ENCODE data around the gene ALDH3B1.
A peak's percentile ranks its signal among the peaks of the same experiment; 100 is the strongest.

The ALDH3B1 gene

GRCh38 chr11:67999201-67999629, 10.9 kb upstream of the ALDH3B1 start:
- no peak for DNase-seq (ENCODE audit: low read depth)
- TF ChIP-seq, protein P1, sequence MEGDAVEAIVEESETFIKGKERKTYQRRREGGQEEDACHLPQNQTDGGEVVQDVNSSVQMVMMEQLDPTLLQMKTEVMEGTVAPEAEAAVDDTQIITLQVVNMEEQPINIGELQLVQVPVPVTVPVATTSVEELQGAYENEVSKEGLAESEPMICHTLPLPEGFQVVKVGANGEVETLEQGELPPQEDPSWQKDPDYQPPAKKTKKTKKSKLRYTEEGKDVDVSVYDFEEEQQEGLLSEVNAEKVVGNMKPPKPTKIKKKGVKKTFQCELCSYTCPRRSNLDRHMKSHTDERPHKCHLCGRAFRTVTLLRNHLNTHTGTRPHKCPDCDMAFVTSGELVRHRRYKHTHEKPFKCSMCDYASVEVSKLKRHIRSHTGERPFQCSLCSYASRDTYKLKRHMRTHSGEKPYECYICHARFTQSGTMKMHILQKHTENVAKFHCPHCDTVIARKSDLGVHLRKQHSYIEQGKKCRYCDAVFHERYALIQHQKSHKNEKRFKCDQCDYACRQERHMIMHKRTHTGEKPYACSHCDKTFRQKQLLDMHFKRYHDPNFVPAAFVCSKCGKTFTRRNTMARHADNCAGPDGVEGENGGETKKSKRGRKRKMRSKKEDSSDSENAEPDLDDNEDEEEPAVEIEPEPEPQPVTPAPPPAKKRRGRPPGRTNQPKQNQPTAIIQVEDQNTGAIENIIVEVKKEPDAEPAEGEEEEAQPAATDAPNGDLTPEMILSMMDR (conservative IDR thresholded peaks at IDR 0.05; ENCODE audit: low read length) = no peak
- H3K4me3 ChIP-seq (ENCODE audit: low read length) = no peak overlapping the region

GRCh38 chr11:67999704-68000103, 10.4 kb upstream of the ALDH3B1 start:
- DNase-seq (ENCODE audit: low read depth) = no peak
- no peak overlapping the region for H3K4me3 ChIP-seq (ENCODE audit: low read length)
- TF ChIP-seq, protein P1 (conservative IDR thresholded peaks at IDR 0.05; ENCODE audit: low read length) = no peak

- no peak for DNase-seq (ENCODE audit: low read depth)
- H3K4me3 ChIP-seq (ENCODE audit: low read length) = peak overlapping the region; percentile 66; the same call in 1 of the 2 replicates
- TF ChIP-seq, protein P1 (conservative IDR thresholded peaks at IDR 0.05; ENCODE audit: low read length) = no peak
Measured at GRCh38 chr11:68002575-68002937, 7.6 kb upstream of the ALDH3B1 start.

- DNase-seq (ENCODE audit: low read depth) = no peak
- TF ChIP-seq, protein P1 (conservative IDR thresholded peaks at IDR 0.05; ENCODE audit: low read length) = no peak
- peak overlapping the region; percentile 66 for H3K4me3 ChIP-seq (ENCODE audit: low read length)
Measured at GRCh38 chr11:68002938-68003845, 6.9 kb upstream of the ALDH3B1 start.

DNA sequence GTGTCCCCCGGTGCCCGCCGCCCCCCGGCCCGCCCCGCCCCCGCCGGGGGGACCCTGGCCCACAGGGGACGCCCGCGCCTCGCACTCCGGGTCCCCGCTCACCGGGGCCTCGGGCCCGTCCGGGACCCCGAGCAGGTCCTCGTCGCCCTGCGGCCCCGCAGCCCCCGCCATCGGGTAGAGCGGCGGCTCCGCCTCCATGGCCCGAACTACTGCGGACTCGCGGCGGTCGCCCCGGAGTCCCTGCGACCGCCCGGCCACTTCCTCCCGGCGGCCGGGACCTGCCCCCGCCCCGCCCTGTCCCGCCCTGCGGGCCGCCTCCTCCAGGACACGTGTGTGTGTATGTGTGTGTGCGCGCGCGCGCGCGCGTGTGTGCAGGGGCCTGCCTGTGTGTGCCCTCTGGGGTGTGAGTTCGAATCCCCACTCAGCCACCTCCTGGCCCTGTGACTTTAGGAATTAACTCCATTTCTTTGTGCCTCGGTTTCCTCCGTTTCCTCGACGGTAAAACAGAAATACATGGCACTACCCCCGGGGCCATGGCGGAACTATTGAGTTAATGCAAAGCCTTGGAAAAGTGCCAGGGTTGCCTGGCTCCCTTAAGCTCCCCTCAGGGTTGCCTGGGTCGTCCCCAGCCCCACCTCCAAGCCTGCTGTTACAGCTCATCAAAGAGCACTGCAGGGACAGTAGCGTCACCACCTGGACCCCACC, 6.1 kb upstream of the ALDH3B1 start, which contains the start of gene UNC93B1:
TSS of gene UNC93B1 (minus strand) at position 252 of the 705 bp plus-strand sequence. CDS start at position 198, 54 bp downstream.
- peak within 1 kb of the TSS; percentile 66 for H3K4me3 ChIP-seq (ENCODE audit: low read length)
- peak; percentile 86 for DNase-seq (ENCODE audit: low read depth)
- TF ChIP-seq, protein P1 (conservative IDR thresholded peaks at IDR 0.05; ENCODE audit: low read length) = no peak

DNA sequence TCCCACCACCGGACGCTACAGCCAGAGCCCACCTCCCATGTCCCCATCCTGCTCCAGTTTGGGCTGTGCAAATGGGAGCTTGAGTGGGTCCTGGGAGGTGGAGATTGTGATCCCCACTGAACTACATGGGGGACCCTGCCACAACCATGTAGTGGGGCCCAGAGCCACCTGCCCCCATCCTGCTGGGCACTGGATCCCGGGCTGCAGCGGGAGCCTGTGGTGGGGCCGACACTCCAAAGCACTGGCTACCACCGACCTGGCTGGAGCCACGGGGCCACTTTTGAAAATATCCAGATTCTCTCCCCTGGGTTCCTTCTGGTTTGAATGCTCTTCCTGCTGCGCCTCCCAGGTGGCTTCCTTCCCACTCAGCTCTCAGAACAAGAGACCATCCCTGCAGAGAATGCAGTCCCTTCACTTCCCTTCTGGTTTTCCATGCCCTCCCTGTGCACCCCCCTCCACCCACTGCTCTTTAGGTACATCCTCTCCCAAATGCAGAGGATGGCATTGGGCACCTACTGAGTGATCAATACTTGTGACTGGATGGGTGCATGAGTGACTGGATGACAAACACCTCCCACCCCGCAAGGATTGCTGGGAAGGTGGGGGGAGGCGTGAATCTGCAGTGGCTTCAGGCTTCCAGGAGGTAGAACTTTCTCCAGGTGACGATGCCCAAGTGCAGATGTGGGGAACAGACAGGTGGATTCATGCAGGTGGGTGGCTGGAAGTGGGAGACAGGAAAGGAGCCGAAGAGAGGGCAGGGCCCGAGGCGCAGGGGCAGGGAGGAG, 5.4 kb upstream of the ALDH3B1 start:
- peak overlapping the region; percentile 66 for H3K4me3 ChIP-seq (ENCODE audit: low read length)
- TF ChIP-seq, protein P1 (conservative IDR thresholded peaks at IDR 0.05; ENCODE audit: low read length) = no peak

More for the DNA sequence above, 5.4 kb upstream of the ALDH3B1 start:
- DNase-seq (ENCODE audit: low read depth) = no peak

All from AG10803 (cell line).